ENCODE measurements around the gene SPSB3.

The SPSB3 gene

GRCh38 chr16:1818873-1819525 lies 36.6 kb upstream of the SPSB3 start:
- no peak for ATAC-seq
- TF ChIP-seq TCF4 (CRISPR knock-in tag; IDR thresholded peaks at IDR 0.05; ENCODE audit: borderline replicate concordance) (no peak), PATZ1 (CRISPR knock-in tag; IDR thresholded peaks at IDR 0.05; ENCODE audit: borderline replicate concordance) (no peak), ZNF565 (CRISPR knock-in tag; conservative IDR thresholded peaks at IDR 0.05; ENCODE audit: low read depth) (no peak), BACH2 (CRISPR knock-in tag; IDR thresholded peaks at IDR 0.05; ENCODE audit: borderline replicate concordance) (no peak), ARNTL (CRISPR knock-in tag; IDR thresholded peaks at IDR 0.05; ENCODE audit: borderline replicate concordance, low read depth) (no peak), CREB5 (CRISPR knock-in tag; IDR thresholded peaks at IDR 0.05; ENCODE audit: low read depth) (no peak), ZFP3 (CRISPR knock-in tag; IDR thresholded peaks at IDR 0.05) (no peak)

- ATAC-seq: no peak
- no peak for TF ChIP-seq ARNTL (CRISPR knock-in tag; IDR thresholded peaks at IDR 0.05; ENCODE audit: borderline replicate concordance, low read depth)
- TF ChIP-seq ZFP3 (CRISPR knock-in tag; IDR thresholded peaks at IDR 0.05): no peak
- no peak for TF ChIP-seq ZC3H10 (CRISPR knock-in tag; IDR thresholded peaks at IDR 0.05)
- no peak for TF ChIP-seq ZFP30 (CRISPR knock-in tag; IDR thresholded peaks at IDR 0.05)
- TF ChIP-seq ZNF8 (CRISPR knock-in tag; IDR thresholded peaks at IDR 0.05): no peak
- TF ChIP-seq TSHZ2 (CRISPR knock-in tag; IDR thresholded peaks at IDR 0.05): no peak
- TF ChIP-seq CSRNP3 (CRISPR knock-in tag; IDR thresholded peaks at IDR 0.05): no peak
These were observed 36.0 kb upstream of the SPSB3 start for GRCh38 chr16:1818204-1818872.

GRCh38 chr16:1817716-1818115 lies 35.3 kb upstream of the SPSB3 start:
- TF ChIP-seq POU6F1 (CRISPR knock-in tag; IDR thresholded peaks at IDR 0.05; ENCODE audit: borderline replicate concordance, low read depth) (no peak), ESRRG (CRISPR knock-in tag; IDR thresholded peaks at IDR 0.05) (no peak), BACH2 (CRISPR knock-in tag; IDR thresholded peaks at IDR 0.05; ENCODE audit: borderline replicate concordance) (no peak), ZFP3 (CRISPR knock-in tag; IDR thresholded peaks at IDR 0.05) (no peak)
- ATAC-seq: no peak

- no peak for TF ChIP-seq CSDC2 (CRISPR knock-in tag; IDR thresholded peaks at IDR 0.05)
- TF ChIP-seq ARNTL (CRISPR knock-in tag; IDR thresholded peaks at IDR 0.05; ENCODE audit: borderline replicate concordance, low read depth): no peak
- TF ChIP-seq TCF4 (CRISPR knock-in tag; IDR thresholded peaks at IDR 0.05; ENCODE audit: borderline replicate concordance): no peak
- no peak for TF ChIP-seq CREB5 (CRISPR knock-in tag; IDR thresholded peaks at IDR 0.05; ENCODE audit: low read depth)
- TF ChIP-seq ZFP3 (CRISPR knock-in tag; IDR thresholded peaks at IDR 0.05): no peak
- no peak for TF ChIP-seq ZNF565 (CRISPR knock-in tag; conservative IDR thresholded peaks at IDR 0.05; ENCODE audit: low read depth)
- no peak for TF ChIP-seq ZC3H10 (CRISPR knock-in tag; IDR thresholded peaks at IDR 0.05)
- TF ChIP-seq ISL1 (CRISPR knock-in tag; IDR thresholded peaks at IDR 0.05): no peak
- no peak for TF ChIP-seq OSR1 (CRISPR knock-in tag; IDR thresholded peaks at IDR 0.05)
- no peak for TF ChIP-seq SNAI2 (CRISPR knock-in tag; IDR thresholded peaks at IDR 0.05)
- no peak for TF ChIP-seq TOX (CRISPR knock-in tag; IDR thresholded peaks at IDR 0.05; ENCODE audit: borderline replicate concordance)
- no peak for TF ChIP-seq ZNF8 (CRISPR knock-in tag; IDR thresholded peaks at IDR 0.05)
- TF ChIP-seq GLIS3 (CRISPR knock-in tag; IDR thresholded peaks at IDR 0.05): no peak
- no peak for TF ChIP-seq ZFP30 (CRISPR knock-in tag; IDR thresholded peaks at IDR 0.05)
- ATAC-seq: no peak
These were observed 34.9 kb upstream of the SPSB3 start for GRCh38 chr16:1817276-1817589.

Measured in SK-N-SH treated with all-trans-retinoic acid at 6 μM for 48 hours (cell line).